Measurements from ENCODE around the gene PGAM1. TPM values are rescaled to one million over a fixed set of nuclear protein-coding genes. Genes with fewer than 3 reads are reported as not detected.
"Not testable (repeated sequence)": the region's sequence is repeated elsewhere in the genome, so short reads cannot be mapped to it uniquely, and the experiment has no call there.

Gene PGAM1
- total RNA-seq, 1 experiment from 2014 or later = 1,402 TPM

DNA sequence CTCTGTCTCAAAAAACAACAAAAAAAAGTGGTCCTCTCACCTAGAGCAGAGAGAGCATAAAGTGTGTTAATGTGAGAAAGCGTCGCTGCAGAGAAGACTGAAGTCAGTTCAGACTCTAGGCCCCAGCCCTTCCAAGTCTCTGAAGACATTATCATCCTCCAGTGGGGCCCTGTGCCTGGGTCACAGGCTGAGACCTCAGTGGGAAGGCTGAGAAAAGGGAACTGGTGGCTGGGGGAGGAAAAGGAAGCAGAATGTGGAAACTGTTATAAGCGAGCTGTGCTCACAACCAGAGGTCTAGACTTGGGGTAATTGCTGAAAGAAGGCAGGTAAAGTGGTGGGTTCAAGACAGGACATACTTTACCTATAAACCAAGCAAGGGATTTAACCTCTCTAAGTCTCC is 19.9 kb upstream of the PGAM1 start:
- DNase-seq (ENCODE audit: low read depth) = no peak
- in situ Hi-C loops (cut with HindIII; ENCODE audit: low pct_unique_long_range_greater_than_20kb, low sequenced_read_pairs) = no loop called here

DNA sequence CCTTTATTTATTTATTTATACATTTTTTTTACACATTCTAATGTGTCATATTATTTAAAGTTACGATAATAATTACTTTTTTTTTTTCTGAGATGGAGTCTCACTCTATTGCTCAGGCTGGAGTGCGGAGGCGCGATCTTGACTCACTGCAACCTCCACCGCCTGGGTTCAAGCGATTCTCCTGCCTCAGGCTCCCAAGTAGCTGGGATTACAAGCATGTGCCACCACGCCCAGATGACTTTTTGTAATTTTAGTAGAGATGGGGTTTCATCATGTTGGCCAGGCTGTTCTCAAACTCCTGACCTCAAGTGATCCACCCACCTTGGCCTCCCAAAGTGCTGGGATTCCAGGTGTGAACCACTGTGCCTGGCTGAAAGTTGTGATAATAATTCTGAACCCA is 19.5 kb upstream of the PGAM1 start:
- in situ Hi-C loops (cut with HindIII; ENCODE audit: low pct_unique_long_range_greater_than_20kb, low sequenced_read_pairs); DNase-seq (ENCODE audit: low read depth): not testable (repeated sequence)

DNA sequence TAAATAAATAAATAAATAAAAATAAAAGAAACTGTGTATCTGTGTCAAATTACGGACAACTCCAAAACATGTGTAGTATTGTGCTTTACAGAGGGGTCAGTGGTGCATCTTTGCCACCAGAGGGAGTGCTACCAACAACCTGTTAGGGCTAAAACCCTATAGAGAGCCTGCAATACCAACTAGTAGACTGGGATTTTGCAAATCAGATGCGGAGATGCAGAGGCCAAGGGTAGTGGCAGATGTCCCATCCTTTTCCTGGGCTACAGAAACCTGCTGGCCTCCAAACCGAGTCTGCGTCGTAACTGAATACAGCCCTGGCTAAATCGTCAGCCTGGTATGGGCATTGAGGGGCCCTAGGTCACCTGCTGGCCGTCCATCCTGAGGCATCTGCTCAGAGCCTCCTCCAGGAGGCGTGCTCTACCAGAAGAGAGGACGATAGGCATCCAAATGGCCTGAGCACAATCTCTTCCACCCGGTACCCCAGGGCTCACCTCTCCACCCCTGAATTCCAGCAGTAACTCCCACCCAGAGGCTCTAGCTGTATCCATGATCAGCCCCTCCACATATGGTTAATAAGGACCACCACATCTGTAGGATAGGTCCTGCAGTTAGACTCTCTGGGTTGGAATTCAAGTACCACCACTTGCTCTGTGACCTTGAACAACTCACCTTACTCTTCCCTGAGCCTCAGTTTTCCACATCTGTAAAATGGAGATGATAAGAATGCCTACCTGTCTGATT is 18.6 kb upstream of the PGAM1 start:
- in situ Hi-C loops (cut with HindIII; ENCODE audit: low pct_unique_long_range_greater_than_20kb, low sequenced_read_pairs) = no loop called here
- peak; percentile 86 for DNase-seq (ENCODE audit: low read depth)

DNA sequence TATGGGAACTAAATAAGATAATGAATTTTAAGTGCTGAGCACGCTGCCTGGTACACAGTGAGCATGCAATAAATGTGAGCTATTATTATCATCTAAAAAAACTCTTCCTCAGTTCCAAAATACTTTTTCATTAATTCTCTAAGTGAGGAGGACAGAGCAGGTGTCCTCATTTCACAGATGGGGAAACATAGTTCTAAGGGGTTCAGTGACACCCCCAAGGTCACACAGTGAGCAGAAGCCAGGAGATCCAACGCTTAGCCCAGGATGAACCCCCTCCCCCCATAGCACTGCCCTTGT is 18.1 kb upstream of the PGAM1 start:
- in situ Hi-C loops (cut with HindIII; ENCODE audit: low pct_unique_long_range_greater_than_20kb, low sequenced_read_pairs) = no loop called here
- no peak for DNase-seq (ENCODE audit: low read depth)

DNA sequence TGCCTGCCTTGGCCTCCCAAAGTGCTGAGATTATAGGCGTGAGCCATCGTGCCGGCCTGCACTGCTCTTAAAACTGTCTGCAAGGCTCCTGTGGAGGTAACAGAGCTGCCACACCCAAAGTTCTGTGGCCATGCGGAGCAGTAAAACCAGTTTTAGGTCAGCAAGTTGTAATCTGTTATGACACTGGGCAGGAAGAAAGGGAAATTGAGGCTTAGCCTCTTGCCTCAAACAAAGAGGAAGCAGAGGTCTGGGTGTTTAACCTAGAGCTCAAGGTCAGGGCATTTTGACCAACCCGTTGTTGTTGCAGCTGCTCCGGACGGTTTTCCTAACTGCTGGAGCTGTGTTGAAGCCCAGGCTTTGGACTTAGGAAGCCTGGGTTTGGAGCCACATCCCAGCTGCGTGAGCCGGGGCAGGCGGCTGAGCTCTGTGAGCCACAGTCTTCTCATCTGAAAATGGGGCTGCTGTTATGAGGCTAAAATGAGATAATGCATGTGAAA is 17.4 kb upstream of the PGAM1 start:
- in situ Hi-C loops (cut with HindIII; ENCODE audit: low pct_unique_long_range_greater_than_20kb, low sequenced_read_pairs) = no loop called here
- no peak for DNase-seq (ENCODE audit: low read depth)

DNA sequence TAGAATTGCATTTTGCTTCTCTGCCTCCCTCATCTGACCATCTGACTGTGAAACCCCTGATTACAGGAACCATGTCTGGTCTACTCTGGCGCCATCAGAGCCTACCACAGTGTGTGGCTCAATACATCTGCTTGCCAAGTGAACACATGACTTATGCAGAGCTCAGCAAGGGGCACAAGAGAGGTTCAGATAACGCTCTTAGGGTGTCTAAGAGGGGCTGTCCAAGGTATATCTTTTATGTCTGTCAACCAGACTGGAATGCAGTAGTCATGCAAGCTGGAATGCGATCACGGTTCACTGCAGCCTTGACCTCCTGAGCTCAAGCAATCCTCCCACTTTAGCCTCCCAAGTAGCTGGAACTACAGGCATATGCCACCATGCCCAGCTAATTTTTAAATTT is 14.6 kb upstream of the PGAM1 start:
- DNase-seq (ENCODE audit: low read depth) = peak; percentile 72
- in situ Hi-C loops (cut with HindIII; ENCODE audit: low pct_unique_long_range_greater_than_20kb, low sequenced_read_pairs) = no loop called here

DNA sequence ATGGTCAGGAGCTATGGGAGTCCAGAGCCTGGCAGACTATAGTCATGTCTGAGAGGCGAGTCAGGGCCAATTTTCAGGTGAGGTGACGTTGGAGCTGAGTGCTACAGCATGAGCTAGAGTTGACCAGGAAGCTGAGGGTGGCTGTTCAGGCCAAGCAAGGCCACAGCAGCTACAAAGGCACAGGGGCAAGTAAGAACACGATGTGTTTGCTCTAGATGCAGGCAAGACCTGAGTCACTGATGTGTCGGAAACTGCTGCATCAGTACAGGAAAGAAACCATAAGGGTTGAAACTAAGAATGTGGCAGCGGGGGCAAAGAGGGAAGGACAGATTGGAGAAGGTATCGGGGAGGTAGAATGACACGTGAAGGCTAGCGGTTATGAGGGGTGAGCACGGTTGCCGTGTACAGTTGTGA is 13.1 kb upstream of the PGAM1 start:
- peak; percentile 62 for DNase-seq (ENCODE audit: low read depth)

DNA sequence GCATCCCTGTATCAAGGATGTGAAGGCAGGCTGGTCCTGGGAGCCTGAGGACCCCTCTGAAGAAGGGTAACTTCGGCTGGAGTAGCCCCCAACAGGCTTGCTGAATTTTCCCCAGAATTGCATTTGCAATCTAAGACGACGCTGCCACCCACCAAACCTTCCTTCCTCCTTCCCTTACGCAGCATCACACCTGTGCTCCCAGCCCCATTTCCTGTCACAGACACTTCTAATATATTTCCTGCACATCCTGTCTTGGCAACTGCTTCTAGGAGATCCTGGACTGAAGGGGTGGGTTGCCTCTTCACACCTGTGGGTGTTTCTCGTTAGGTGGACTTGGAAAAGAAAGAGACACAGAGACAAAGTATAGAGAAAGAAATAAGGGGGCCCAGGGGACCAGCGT is 9.4 kb upstream of the PGAM1 start:
- in situ Hi-C loops (cut with HindIII; ENCODE audit: low pct_unique_long_range_greater_than_20kb, low sequenced_read_pairs) = no loop called here
- DNase-seq (ENCODE audit: low read depth) = no peak

More for the DNA sequence above, 13.1 kb upstream of the PGAM1 start:
- in situ Hi-C loops (cut with HindIII; ENCODE audit: low pct_unique_long_range_greater_than_20kb, low sequenced_read_pairs) = no loop called here

DNA sequence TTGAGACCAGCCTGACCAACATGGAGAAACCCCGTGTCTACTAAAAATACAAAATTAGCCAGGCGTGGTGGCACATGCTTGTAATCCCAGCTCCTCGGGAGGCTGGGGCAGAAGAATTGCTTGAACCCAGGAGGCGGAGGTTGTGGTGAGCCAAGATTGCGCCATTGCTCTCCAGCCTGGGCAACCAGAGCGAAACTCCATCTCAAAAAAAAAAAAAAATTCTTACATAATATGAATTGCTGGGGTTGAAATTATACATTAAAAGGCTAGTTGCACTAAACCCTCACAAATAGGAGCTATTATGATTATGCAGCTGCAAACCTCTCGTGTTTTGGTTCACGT is 2.3 kb upstream of the PGAM1 start:
- in situ Hi-C loops (cut with HindIII; ENCODE audit: low pct_unique_long_range_greater_than_20kb, low sequenced_read_pairs); DNase-seq (ENCODE audit: low read depth): not testable (repeated sequence)

DNA sequence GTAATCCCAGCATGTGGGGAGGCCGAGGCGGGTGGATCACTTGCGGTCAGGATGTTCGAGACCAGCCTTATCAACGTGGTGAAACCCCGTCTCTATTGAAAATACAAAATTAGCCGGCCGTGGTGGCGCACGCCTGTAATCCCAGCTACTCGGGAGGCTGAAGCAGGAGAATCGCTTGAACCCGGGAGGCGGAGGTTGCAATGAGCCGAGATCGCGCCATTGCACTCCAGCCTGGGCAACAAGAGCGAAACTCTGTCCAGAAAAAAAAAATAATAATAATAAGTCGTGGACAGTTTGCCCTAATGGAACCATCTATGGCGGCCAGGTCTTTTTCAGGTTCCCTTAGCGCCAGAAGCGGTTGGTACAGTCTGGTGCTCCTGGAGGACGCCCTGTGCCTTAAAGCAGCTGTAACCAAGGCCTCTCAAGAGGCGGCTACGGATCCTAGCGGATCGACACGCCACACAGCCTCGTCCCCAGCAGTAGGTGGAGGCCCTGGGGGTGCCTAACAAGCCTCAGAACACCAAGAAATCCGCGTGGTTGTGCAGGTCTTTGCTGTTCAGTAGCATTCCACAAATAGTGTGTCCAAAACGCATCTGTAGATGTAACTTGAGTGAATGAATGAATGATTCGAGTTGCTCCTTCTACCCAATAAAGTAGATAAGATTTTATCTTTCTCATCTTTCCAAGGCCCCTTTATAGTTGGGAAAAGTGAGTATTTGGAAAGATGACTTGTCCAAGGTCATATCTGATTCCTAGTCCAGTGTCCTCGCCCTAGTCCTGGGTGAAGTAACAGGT is 982 bp downstream of the PGAM1 start:
- no peak for DNase-seq (ENCODE audit: low read depth)
- in situ Hi-C loops (cut with HindIII; ENCODE audit: low pct_unique_long_range_greater_than_20kb, low sequenced_read_pairs) = no loop called here

DNA sequence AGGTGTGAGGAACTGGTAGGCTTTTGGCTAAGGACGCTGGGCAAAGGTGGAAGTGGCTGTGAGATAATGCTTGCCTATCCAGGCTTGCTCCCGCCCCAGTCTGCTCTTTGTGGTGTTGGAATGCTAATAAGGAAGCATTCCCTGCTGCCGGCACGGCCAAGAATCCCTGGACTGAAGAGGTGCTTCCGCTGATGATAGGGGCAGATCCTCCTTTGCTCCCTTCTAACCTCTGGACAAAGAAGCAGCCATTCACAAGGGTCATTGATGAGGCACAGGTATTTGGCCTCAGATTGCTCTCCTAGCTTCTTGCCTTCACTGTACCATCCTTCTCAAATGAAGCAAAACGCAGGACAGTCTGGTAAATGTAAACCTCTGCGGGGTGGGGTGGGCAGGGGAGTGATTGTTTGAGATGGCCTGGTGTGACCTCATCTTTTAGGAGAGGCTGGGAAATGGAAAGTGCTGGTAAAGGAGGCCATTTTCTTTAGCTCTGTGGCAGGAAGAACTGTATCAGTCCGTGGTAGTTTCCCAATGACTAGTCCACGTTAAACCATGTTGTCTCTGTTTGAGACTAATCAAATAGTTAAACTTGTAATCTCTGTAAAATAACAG is 1.7 kb downstream of the PGAM1 start:
- in situ Hi-C loops (cut with HindIII; ENCODE audit: low pct_unique_long_range_greater_than_20kb, low sequenced_read_pairs) = no loop called here
- DNase-seq (ENCODE audit: low read depth) = peak; percentile 46

DNA sequence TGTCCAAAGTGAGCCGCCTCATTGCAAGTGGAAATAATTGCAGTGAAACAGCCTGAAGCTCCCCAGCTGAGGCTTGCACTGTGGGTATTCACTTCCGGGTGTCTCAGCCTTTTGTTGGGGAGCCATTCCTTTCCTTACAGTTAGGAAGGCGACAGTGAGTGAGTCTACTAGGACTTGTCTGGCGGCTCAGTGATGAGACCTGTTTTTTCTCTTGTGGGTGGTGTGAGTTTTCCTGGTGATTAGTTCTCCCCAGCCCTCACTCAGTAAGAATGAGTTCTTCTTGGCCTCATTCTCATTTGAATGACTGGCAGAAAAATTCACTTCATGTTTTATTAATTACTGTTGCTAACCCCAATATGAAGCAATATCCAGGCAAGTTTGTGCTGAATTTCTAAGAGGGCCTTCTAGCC is 2.6 kb downstream of the PGAM1 start:
- in situ Hi-C loops (cut with HindIII; ENCODE audit: low pct_unique_long_range_greater_than_20kb, low sequenced_read_pairs) = no loop called here
- peak; percentile 36 for DNase-seq (ENCODE audit: low read depth)

DNA sequence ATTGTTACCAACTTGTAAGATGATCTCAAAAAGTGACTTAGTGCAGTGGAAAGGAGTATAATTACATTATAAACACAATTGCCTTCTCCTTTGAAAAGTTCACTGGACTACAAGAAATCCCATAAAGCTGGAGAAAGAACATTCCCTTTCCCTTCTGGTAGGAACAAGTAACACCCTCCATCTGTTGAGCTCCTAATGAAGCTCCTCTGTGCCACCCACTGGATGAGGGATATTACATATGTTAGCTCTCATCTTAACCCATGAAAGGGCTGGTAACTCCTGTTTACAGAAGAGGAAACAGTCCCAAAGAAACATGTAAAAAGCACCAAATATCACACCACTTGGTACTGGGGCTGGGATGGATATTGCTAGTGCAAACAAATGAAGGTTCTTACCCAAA is 8.1 kb downstream of the PGAM1 start:
- in situ Hi-C loops (cut with HindIII; ENCODE audit: low pct_unique_long_range_greater_than_20kb, low sequenced_read_pairs) = no loop called here
- DNase-seq (ENCODE audit: low read depth) = peak; percentile 33

DNA sequence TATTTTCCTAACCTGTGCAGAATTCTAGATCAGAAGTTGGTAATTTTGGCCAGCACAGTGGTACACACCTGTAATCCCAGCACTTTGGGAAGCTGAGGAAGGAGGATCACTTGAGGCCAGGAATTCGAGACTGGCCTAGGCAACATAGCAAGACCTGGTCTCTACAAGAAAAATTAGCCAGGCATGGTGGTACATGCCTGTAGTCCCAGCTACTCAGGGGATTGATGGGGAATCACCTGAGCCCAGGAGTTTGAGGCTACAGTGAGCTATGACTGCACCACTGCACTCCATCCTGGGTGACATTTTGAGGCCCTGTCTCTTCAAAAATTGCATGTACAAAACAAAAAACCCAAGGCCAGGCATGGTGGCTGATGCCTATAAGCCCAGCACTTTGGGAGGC is 8.6 kb downstream of the PGAM1 start:
- in situ Hi-C loops (cut with HindIII; ENCODE audit: low pct_unique_long_range_greater_than_20kb, low sequenced_read_pairs) = no loop called here
- DNase-seq (ENCODE audit: low read depth) = no peak

DNA sequence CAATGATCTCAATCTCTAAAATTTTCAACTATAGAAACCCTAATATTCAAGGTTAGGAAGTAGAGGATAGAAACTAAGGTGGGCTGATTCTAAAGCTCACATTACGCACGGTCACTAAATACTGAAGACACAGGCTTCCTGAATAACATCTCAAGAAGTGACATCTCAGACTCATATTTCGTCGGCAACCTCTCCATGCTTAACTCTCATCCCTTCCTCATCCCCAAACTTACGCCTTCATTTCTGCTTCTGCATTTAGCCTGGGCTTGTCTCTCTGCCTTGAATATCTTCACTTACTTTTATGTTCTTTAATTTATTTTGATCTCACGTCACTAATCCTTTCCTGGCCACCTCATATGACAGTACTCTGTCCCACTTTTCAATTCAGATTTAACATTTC is 9.2 kb downstream of the PGAM1 start:
- no peak for DNase-seq (ENCODE audit: low read depth)
- in situ Hi-C loops (cut with HindIII; ENCODE audit: low pct_unique_long_range_greater_than_20kb, low sequenced_read_pairs) = no loop called here

DNA sequence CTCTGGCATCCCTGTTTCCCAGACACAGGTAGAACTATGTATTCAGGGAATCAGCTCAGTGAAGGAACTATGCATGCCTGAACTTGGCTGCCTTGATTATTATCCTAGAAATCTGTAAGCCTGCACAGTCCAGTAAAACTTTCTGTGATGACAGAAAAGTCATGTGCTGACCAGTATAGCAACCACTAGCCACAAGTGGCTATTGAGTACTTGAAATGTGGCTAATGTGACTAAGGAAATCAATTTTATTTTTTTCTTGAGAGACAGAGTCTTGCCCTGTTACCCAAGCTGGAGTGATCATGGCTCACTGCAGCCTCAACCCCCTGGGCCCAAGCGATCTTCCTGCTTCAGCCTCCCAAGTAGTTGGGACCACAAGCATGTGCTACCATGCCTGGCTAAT is 16.3 kb downstream of the PGAM1 start:
- DNase-seq (ENCODE audit: low read depth) = no peak
- in situ Hi-C loops (cut with HindIII; ENCODE audit: low pct_unique_long_range_greater_than_20kb, low sequenced_read_pairs) = no loop called here

DNA sequence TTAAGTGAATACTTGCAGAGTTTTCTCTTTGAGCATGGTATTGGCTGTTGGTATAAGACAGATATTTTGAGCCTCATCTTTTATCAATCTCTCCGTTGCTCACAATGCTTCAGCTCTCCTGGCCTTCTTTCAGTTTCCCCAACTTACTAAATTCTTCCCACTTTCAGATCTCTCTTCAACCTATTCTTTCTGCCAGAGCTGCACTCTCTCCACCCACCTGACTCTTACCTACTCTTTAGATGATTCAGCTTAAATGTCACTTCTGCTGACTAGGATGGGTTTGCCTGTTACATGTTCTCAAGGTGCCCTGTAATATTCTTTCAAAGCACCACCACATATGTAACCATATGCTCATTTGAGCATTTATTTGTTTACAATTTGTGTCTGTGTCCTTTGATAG is 18.2 kb downstream of the PGAM1 start:
- in situ Hi-C loops (cut with HindIII; ENCODE audit: low pct_unique_long_range_greater_than_20kb, low sequenced_read_pairs) = no loop called here
- DNase-seq (ENCODE audit: low read depth) = no peak

DNA sequence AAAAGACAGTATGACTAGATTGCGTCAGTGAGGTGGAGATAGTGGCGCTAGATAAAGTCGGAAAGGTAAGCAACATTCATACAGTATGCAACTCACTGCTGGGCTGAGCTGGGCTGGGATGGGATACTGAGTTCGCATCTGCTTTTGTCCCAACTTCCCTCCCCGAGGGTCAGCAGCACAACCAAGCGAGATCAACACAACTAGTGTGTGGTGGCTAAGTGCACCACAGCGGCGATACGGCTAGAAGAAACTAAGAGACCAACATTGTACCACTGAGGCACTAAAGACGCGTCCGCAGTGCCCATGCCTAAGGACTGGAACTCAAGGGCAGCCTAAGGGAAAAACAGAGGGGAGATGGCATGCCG is 19.3 kb downstream of the PGAM1 start:
- in situ Hi-C loops (cut with HindIII; ENCODE audit: low pct_unique_long_range_greater_than_20kb, low sequenced_read_pairs) = no loop called here
- DNase-seq (ENCODE audit: low read depth) = no peak
